Stimulated activated naive CD8-positive, alpha-beta T cell treated with anti-CD3 and anti-CD28 coated beads, Interleukin-15, Interleukin-2, amounts not matched to agents 100 ng/mL and 50 ng/mL, for 24 hours (primary cell): ENCODE measurements around the gene ELOVL2.
"Not testable (repeated sequence)": the region's sequence is repeated elsewhere in the genome, so short reads cannot be mapped to it uniquely, and the experiment has no call there.

Source experiments
- H3K27ac Mint-ChIP-seq: one replicate; pipeline ENCODE4 v1.8.0; 2021; ENCODE audit warnings: mild to moderate bottlenecking, mixed read lengths
- H3K27me3 Mint-ChIP-seq: one replicate; pipeline ENCODE4 v1.8.0; 2021; ENCODE audit warnings: mixed read lengths
- H3K36me3 Mint-ChIP-seq: one replicate; pipeline ENCODE4 v1.8.0; 2021; ENCODE audit warnings: low read depth, mixed read lengths
- H3K4me1 Mint-ChIP-seq: one replicate; pipeline ENCODE4 v1.8.0; 2021; ENCODE audit warnings: low read depth, mixed read lengths
- H3K4me3 Mint-ChIP-seq: one replicate; pipeline ENCODE4 v1.8.0; 2021; ENCODE audit warnings: mild to moderate bottlenecking, mixed read lengths
- H3K9me3 Mint-ChIP-seq: one replicate; pipeline ENCODE4 v1.8.0; 2021; ENCODE audit warnings: mixed read lengths

ELOVL2 gene

GRCh38 chr6:11018225-11018624 is 25.9 kb downstream of the ELOVL2 start:
- no peaks in the 10 kb centered on the region for H3K9me3 Mint-ChIP-seq
- peaks cover 35% of the 10 kb centered on the region for H3K27me3 Mint-ChIP-seq
- H3K27ac Mint-ChIP-seq = no peak overlapping the region
- H3K4me3 Mint-ChIP-seq = no peak overlapping the region
- H3K4me1 Mint-ChIP-seq = no peaks in the 10 kb centered on the region
- H3K36me3 Mint-ChIP-seq = no peaks in the 10 kb centered on the region

GRCh38 chr6:11017090-11017489 is 27.0 kb downstream of the ELOVL2 start:
- Mint-ChIP-seq H3K4me1 (no peaks in the 10 kb centered on the region), H3K9me3 (no peaks in the 10 kb centered on the region), H3K36me3 (no peaks in the 10 kb centered on the region), H3K27ac (no peak overlapping the region), H3K27me3 (peaks cover 35% of the 10 kb centered on the region), H3K4me3 (no peak overlapping the region)

- Mint-ChIP-seq H3K9me3 (no peaks in the 10 kb centered on the region), H3K27me3 (peaks cover 35% of the 10 kb centered on the region), H3K36me3 (no peaks in the 10 kb centered on the region), H3K27ac (no peak overlapping the region), H3K4me1 (no peaks in the 10 kb centered on the region), H3K4me3 (no peak overlapping the region)
These were observed 27.7 kb downstream of the ELOVL2 start for GRCh38 chr6:11016452-11016851.

GRCh38 chr6:11015102-11015501 is 29.0 kb downstream of the ELOVL2 start:
- Mint-ChIP-seq H3K4me1 (no peaks in the 10 kb centered on the region), H3K27me3 (peaks cover 27% of the 10 kb centered on the region), H3K27ac (no peak overlapping the region), H3K4me3 (no peak overlapping the region), H3K36me3 (no peaks in the 10 kb centered on the region), H3K9me3 (no peaks in the 10 kb centered on the region)

GRCh38 chr6:11013721-11014070 is 30.4 kb downstream of the ELOVL2 start:
- Mint-ChIP-seq H3K27me3 (peaks cover 31% of the 10 kb centered on the region), H3K4me3 (no peak overlapping the region), H3K27ac (no peak overlapping the region), H3K9me3 (no peaks in the 10 kb centered on the region), H3K4me1 (no peaks in the 10 kb centered on the region), H3K36me3 (no peaks in the 10 kb centered on the region)

GRCh38 chr6:11012976-11013720 is 31.0 kb downstream of the ELOVL2 start:
- Mint-ChIP-seq H3K9me3 (no peaks in the 10 kb centered on the region), H3K4me1 (no peaks in the 10 kb centered on the region), H3K27ac (no peak overlapping the region), H3K27me3 (peaks cover 31% of the 10 kb centered on the region), H3K4me3 (no peak overlapping the region), H3K36me3 (no peaks in the 10 kb centered on the region)

- no peak overlapping the region for H3K27ac Mint-ChIP-seq
- no peak overlapping the region for H3K4me3 Mint-ChIP-seq
- no peaks in the 10 kb centered on the region for H3K36me3 Mint-ChIP-seq
- peaks cover 31% of the 10 kb centered on the region for H3K27me3 Mint-ChIP-seq
- no peaks in the 10 kb centered on the region for H3K9me3 Mint-ChIP-seq
- H3K4me1 Mint-ChIP-seq = no peaks in the 10 kb centered on the region
These were observed 31.8 kb downstream of the ELOVL2 start for GRCh38 chr6:11012295-11012754.

- peaks cover 31% of the 10 kb centered on the region for H3K27me3 Mint-ChIP-seq
- H3K4me1 Mint-ChIP-seq = no peaks in the 10 kb centered on the region
- H3K4me3 Mint-ChIP-seq = no peak overlapping the region
- no peaks in the 10 kb centered on the region for H3K36me3 Mint-ChIP-seq
- no peaks in the 10 kb centered on the region for H3K9me3 Mint-ChIP-seq
- no peak overlapping the region for H3K27ac Mint-ChIP-seq
These were observed 32.3 kb downstream of the ELOVL2 start for GRCh38 chr6:11011787-11012234.

GRCh38 chr6:11009353-11009752 is 34.8 kb downstream of the ELOVL2 start:
- H3K36me3 Mint-ChIP-seq = no peaks in the 10 kb centered on the region
- peaks cover 18% of the 10 kb centered on the region for H3K27me3 Mint-ChIP-seq
- H3K4me3 Mint-ChIP-seq = no peak overlapping the region
- H3K9me3 Mint-ChIP-seq = no peaks in the 10 kb centered on the region
- H3K27ac Mint-ChIP-seq = no peak overlapping the region
- H3K4me1 Mint-ChIP-seq = no peaks in the 10 kb centered on the region

- Mint-ChIP-seq H3K27me3 (peaks cover 18% of the 10 kb centered on the region), H3K27ac (no peak overlapping the region), H3K4me3 (no peak overlapping the region), H3K9me3 (no peaks in the 10 kb centered on the region), H3K4me1 (no peaks in the 10 kb centered on the region), H3K36me3 (no peaks in the 10 kb centered on the region)
These were observed 35.3 kb downstream of the ELOVL2 start for GRCh38 chr6:11008821-11009220.

GRCh38 chr6:11007715-11008608 is 36.1 kb downstream of the ELOVL2 start:
- no peaks in the 10 kb centered on the region for H3K36me3 Mint-ChIP-seq
- H3K9me3 Mint-ChIP-seq = no peaks in the 10 kb centered on the region
- no peaks in the 10 kb centered on the region for H3K4me1 Mint-ChIP-seq
- no peak overlapping the region for H3K4me3 Mint-ChIP-seq
- peaks cover 17% of the 10 kb centered on the region for H3K27me3 Mint-ChIP-seq
- H3K27ac Mint-ChIP-seq = no peak overlapping the region

GRCh38 chr6:11006061-11006460 is 38.0 kb downstream of the ELOVL2 start:
- Mint-ChIP-seq H3K9me3 (no peaks in the 10 kb centered on the region), H3K27ac (no peak overlapping the region), H3K27me3 (peaks cover 10% of the 10 kb centered on the region), H3K36me3 (no peaks in the 10 kb centered on the region), H3K4me3 (no peak overlapping the region), H3K4me1 (no peaks in the 10 kb centered on the region)

- H3K36me3 Mint-ChIP-seq, H3K9me3 Mint-ChIP-seq, H3K4me1 Mint-ChIP-seq, H3K27ac Mint-ChIP-seq, H3K4me3 Mint-ChIP-seq, H3K27me3 Mint-ChIP-seq: not testable (repeated sequence)
These were observed 40.8 kb downstream of the ELOVL2 start for GRCh38 chr6:11003297-11003696.

GRCh38 chr6:11002176-11002575 is 41.9 kb downstream of the ELOVL2 start:
- H3K27ac Mint-ChIP-seq = no peak overlapping the region
- no peaks in the 10 kb centered on the region for H3K36me3 Mint-ChIP-seq
- H3K27me3 Mint-ChIP-seq = peaks cover 14% of the 10 kb centered on the region

GRCh38 chr6:10999994-11000393 is 44.1 kb downstream of the ELOVL2 start:
- Mint-ChIP-seq H3K4me3 (no peak overlapping the region), H3K27me3 (peaks cover 14% of the 10 kb centered on the region), H3K36me3 (no peaks in the 10 kb centered on the region), H3K27ac (no peak overlapping the region), H3K4me1 (no peaks in the 10 kb centered on the region), H3K9me3 (peaks cover 4% of the 10 kb centered on the region)

More at GRCh38 chr6:11002176-11002575, 41.9 kb downstream of the ELOVL2 start:
- Mint-ChIP-seq H3K9me3 (peaks cover 4% of the 10 kb centered on the region), H3K4me3 (no peak overlapping the region), H3K4me1 (no peaks in the 10 kb centered on the region)
